SKM-1 (cell line): ENCODE measurements around the gene SMAGP.
"Not testable (repeated sequence)": the region's sequence is repeated elsewhere in the genome, so short reads cannot be mapped to it uniquely, and the experiment has no call there.

Source experiments
- DNase-seq: peaks from one replicate; lab custom pipeline; 2025; ENCODE audit not compliant: unreplicated experiment; lab: John Stamatoyannopoulos, UW

The SMAGP gene

DNA sequence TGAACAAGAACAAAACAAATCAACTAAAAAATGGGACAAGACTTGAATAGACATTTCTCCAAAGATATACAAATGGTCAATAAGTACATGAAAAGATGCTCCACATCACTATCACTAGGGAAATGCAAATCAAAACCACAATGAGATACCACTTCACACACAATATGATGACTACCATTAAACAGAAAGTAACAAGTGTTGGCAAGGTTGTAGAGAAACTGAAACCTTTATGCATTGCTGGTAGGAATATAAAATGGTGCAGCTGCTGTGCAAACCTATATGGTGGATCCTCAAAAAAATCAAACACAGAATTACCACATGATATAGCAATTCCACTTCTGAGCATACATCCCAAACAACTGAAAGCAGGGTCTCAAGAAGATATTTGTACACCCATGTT lies 5.2 kb downstream of the SMAGP start:
- no peak for DNase-seq

DNA sequence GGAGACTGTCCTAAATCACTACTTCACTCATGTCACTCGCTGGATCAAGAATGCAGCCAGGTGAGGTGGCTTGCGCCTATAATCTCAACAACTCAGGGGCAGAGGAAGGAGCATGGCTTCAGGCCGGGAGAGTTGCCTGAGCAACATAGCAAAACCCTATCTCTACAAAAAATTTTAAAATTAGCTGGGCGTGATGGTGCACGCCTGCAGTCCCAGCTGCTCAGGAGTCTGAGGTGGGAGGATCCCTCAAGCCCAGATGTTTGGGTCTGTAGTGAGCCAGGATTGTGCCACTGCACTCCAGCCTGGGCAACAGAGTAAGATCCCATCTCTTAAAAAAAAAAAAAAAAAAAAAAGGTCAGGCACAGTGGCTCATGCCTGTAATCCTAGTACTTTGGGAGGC lies 5.9 kb downstream of the SMAGP start:
- DNase-seq = no peak

DNA sequence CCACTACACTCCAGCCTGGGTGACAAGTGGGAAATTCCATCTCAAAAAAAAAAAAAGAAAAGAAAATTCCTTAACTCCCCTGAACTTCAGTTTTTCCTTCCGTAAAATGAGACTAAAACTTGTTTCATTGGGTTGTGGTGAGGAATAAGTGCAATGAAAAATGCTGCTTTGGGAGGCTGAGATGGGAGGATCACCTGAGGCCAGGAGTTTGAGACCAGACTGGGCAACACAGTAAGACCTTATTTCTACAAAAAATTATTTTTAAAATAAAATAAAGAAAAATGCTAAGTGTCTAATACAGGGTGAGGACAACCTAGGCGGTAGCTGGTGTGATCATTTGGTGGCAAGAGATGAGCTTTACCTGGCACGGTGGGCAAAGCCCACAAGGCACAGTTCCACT lies 6.9 kb downstream of the SMAGP start:
- no peak for DNase-seq

DNA sequence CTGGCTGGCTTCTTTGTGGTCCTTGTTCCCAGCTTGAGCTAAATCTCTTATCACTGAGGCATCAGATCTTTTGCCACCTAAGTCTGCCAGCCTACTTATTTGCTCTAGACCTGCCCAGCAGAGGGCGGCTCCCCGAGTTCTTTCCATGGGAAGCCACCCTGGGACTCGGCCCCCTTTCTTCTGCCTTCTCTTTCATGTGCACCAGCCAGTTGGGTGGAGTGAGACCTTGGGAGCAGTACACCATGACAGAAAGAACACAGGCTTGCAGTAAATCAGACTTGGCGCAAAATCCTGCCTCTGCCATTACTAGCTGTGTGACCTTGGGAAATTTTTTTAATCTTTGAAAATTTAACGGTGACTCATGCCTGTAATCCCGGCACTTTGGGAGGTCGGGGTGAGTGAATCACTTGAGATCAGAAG lies 7.4 kb downstream of the SMAGP start:
- peak; percentile 8 for DNase-seq

DNA sequence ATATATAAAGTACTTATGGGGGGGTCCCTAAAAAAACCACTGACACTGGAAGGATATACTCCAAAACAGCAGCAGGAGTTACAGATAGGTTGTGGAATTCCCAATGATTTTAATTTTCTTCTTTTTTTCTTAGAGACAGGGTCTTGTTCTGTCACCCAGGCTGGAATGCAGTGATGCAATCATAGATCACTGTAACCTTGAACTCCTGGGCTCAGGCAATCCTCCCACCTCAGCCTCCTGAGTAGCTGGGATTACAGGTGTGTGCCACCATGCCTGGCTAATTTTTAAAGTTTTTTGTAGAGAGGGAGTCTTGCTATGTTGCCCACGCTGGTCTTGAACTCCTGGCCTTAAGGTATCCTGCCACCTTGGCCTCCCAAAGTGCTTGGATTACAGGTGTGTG lies 10.6 kb downstream of the SMAGP start:
- DNase-seq = not testable (repeated sequence)

DNA sequence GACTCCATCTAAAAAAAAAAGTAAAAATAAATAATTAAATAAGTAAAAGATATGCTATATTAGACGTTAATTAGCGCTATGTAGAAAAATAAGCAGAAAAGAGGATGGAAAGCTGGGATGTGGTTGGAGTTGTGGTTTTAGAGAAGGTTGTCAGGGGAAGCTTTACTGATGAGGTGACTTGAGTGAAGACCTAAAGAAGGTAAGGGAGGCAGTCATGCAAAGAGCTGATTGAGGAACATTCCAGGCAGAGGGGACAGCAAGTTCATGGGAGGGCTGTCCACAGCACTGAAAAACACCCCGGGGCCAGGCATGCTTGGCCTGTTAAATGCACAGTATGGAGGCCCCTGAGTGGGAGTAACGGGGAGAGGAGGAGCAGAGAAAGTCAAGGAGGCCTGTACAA lies 15.7 kb downstream of the SMAGP start:
- no peak for DNase-seq

DNA sequence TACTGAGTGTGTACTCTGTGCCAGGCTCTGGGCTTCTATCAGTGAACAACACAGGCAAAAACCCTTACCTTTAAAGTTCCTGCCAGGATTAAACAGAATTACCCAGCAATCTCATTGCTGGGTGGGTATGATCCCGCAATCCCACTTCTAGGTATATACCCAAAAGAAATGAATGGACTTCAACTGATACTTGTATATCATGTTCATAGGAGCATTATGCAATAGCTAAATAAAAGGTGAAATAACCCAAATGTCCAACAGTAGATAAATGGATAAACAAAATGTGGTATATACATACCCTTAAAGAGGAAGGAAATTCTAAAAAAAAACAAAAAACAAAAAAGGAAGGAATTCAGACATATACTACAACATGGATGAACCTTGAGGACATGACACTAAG lies 16.9 kb downstream of the SMAGP start:
- no peak for DNase-seq

DNA sequence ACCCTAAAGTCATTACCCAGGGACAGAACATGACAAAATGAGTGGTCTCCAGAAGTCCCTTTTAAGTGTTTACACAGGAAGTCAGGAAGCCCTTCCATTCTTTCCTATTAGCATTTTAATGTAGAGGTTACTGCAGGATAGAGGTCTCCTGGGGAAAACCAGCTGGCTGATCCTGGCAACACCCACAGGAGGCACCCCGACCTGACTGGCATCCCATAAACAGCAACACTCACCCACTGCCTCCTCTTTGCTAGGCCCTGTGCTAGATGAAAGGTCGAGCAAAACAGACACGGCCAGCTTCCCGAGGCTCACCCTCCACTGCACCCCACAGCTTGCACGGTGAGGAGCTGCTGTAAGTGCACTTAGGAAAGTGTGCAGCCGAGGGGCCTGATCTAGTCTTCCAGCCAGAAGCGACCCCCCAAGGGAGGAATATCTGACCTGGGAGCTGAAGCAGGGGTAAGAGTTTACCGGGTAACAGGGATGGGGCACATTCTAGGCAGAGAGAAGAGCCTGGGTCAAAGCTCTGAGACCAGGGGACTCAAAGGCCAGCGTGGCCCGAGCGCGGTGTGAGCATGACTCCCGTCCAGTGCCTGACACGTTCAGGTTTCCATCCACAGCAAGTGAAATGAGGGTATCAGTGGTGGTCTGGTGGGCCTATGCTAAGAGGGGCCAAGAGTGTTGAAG lies 22.6 kb downstream of the SMAGP start:
- no peak for DNase-seq

DNA sequence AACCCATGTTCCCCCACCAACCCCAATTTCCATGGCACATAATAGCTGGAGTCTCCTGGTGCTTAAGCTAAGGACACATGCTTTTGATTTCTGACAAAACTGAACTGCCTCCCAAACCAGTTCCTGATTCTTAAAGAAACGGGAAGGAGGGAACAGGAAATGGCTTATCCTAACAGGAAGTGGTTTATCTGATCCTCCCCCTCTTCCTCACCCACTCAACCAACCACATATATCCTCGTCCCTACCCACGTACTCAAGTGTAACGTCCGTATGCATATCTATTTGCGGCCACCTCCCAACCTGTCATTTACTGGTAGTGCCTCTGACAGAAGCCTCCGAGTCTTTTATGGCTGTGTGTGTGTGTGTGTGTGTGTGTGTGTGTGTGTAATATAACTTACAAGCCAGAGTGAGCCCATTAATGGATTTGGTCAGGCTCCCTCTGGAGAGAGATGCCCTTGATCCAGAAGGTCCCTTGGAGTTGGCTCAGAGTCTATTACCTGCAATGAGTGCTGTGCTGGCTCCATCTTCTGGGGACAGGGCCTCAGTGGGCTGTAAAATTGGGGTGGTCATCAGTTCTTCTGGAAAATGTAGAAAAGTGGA lies 23.9 kb downstream of the SMAGP start:
- peak; percentile 52 for DNase-seq

DNA sequence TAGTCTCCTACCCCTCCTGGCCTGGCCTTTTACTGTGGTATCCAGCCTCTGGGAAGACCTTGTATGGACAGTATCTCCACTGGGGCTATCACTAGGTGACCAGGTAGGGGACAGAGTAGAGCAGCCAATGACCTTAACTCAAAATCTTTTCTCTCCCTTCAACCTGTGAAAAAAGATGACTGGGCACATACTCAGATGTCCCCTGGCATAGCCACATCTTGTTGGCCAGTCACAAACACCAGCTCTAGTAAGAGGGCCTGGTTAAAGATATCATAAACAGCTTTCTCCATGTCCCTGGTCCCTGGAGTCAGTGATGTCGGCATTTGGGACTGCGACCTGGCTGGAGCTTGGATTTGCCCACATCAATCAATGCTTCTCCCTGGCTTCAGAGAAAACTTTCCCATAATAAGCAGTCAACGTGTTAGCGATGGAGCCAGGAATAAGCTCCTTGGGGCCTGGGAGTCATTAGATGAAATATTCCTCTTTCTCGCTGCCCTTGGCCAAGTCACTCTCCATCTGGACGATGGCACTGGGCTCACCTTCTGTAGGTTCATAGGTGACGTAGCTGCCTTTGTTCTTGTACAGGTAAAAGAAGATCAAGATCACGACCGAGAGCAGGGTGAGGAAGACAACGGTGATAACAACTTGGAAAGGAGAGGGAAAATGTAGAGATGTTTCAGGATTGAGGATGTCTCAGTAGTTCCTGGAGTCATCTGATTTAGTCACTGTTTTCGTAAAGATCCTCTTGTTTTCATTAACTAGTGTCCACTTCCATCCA lies 24.6 kb downstream of the SMAGP start:
- no peak for DNase-seq

DNA sequence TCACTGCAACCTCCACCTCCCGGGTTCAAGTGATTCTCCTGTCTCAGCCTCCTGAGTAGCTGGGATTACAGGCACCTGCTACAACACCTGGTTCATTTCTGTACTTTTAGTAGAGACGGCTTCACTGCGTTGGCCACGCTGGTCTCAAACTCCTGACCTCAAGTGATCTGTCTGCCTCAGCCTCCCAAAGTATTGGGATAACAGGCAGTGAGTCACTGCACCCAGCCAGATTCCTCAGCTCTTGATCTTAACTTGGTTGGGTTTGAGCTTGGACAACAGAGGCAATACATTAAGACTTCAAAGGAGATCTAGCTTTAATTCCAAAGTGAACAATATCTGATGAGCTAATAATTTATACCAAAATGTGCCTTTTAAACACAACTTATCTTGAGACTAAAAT lies 25.9 kb downstream of the SMAGP start:
- DNase-seq = no peak

DNA sequence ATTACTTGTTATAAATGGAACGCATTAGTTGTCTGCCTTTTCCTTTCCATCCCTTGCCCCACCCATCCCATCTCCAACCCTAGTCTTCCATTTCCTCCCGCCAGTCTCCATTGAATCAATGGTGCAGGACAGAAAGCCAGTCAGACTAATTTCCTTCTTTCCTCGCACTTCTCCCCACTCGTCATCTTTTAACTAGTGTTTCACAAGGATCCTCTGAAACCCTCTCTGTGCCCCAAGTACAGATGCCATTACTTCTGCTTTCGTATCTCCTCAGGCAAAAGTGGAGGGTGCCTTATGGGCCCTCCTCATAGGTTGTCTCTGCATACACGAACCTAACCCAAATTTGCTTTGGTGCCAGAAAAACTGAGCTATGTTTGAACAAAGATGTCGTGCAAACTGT lies 27.3 kb downstream of the SMAGP start:
- DNase-seq = peak; percentile 35

DNA sequence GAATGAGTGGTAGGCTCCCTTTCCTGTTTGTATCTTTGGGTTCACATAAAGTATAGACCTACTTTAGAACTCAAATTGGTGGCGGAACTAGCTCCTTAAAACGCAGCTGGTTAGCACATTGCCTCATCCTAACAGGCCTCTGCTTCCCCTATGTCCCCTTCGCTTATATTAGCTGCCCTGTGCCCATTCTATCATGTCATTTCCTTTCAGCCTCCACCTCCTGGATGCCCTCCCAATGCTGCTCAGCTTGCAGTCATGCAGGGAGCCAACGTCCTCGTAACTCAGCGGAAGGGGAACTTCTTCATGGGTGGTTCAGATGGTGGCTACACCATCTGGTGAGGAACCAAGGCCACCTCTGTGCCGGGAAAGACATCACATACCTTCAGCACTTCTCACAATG lies 28.1 kb downstream of the SMAGP start:
- DNase-seq = no peak

DNA sequence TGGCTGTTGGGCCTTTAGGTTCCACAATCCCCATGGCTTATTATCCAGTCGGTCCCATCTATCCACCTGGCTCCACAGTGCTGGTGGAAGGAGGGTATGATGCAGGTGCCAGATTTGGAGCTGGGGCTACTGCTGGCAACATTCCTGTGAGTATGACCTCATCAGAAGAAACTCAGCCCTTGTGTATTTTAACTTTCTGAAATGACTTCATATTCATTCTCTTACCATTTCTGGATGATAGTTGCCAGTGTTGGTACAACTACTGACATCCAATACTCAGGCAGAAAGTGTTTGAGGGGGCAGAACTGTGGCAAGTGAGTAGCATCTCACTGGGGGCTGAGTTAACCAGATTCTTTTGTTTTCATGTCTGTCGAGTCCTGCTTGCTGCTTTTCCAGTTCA lies 29.2 kb downstream of the SMAGP start:
- no peak for DNase-seq

DNA sequence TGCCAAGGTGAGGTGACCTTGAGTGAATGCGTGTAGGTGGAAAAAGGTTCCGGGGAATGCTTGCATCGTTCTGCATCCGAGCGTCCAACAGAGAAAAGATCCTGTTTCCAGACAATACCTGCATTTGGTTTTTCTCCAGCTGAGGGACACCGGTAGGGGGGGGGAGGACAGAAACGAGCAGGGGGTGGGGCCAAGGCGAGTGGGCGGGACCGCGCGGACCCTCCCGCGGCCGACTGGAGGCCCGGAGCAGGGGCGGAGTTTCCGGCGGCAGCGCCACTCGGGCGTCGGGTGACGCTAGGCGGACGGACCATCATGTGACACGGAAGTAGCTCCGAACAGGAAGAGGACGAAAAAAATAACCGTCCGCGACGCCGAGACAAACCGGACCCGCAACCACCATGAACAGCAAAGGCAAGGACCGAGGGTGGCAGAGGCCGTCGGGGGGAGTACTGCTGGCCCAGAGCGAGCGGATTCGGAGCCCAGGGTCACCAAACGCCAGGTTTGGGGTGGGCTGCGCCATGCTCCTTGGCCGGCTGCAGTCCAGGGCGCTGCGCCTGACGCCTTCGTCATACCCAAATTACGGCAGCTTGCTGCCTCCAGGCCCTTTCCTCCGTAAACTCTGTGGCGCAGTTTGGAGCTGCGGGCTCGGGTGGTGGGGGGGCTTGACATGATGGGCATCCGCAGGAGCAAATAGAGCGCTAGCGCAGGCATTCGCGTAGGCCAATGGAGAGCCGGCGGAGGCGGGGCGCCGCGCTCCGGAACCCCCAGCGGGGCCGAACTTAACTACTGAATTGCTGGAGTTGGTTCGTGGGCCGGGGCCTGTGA lies 31.5 kb downstream of the SMAGP start, which contains the start of gene DAZAP2:
TSS of gene DAZAP2 (plus strand) at position 317 of the 825 bp plus-strand sequence. CDS start at position 399, 82 bp downstream.
- peak; percentile 51 for DNase-seq

DNA sequence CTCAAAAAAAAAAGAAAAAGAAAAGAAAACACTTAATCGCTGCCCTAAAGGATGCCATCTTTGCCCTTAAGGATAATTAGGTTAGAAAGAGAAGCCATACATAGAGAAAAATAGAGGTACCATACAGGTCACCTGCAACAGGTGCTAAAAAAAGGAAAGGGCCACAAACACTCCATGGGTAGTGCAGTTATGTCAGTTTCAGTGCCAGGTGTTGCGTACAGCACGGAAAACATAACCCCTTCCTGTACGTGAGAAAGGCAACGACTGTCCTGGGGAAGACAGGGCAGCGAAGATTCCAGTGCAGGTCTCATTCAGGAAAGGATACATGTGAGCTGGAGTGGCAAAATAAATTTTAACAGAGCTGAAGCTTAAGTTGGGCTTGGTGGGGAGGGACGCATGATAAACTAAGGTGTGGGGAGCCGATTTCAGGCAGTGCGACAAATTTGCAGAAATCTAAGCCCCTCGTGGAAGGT lies 32.1 kb downstream of the SMAGP start:
- DNase-seq = no peak

DNA sequence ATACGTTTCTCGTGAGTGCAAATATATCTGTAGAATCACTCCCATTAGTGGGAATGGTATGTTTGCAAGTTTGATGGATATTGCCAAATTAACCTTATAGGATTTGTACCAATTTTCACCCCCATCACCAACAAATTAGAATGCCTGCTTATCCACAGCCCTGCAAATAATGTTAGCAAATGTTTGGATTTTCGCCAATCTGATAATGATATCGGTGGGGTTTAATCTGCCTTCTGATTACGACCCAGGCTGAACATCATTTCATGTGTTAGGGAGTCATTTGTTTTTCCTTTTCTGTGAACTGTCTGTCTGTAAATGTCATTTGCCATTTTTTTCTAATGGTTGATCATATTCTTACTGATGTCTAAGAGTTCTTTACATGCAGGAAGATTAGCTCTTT lies 35.7 kb downstream of the SMAGP start:
- no peak for DNase-seq

DNA sequence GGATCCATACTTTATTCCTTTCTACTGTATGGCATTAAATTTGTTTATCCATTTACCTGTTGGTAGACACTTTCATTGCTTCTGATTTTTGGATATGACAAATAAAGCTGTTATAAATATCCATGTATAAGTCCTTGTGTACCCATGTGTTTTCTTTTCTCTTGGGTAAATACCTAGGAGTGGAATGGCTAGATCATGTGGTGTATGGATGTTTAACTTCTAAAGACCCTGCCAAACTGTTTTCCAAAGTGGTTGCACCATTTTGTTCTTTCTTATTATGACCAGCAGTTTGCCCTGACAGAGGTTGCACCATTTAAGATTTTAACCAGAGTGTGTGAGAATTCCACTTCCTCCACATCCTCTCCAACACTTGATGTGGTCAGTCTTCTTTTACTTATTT lies 37.6 kb downstream of the SMAGP start:
- no peak for DNase-seq

DNA sequence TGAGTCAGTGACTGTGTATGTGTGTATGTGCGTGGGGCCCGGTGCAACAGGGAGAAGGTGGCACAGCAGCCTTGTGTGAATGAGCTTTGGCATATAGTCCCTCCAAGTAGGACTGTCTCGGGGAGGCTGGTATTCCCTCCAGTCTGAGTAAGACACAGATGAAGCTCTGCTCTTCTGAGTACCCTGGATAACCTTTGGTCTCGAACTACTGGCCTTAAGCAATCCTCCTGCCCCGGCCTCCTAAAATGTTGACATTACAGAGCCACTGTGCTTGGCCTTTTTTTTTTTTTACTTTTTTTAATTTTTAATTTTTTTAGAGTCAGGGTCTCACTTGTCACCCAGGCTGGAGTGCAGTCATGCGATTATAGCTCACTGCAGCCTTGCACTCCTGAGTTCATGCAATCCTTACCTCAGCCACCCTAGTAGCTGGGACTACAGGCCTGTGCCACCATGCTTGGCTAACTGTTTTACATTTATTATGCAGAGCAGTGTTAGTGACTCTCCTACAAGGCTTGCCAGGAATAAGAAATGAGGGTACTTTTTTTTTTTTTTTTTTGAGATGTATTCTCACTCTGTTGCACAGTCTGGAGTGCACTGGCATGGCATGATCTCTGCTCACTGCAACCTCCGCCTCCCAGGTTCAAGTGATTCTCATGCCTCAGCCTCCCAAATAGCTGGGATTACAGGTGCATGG lies 41.0 kb downstream of the SMAGP start:
- no peak for DNase-seq

DNA sequence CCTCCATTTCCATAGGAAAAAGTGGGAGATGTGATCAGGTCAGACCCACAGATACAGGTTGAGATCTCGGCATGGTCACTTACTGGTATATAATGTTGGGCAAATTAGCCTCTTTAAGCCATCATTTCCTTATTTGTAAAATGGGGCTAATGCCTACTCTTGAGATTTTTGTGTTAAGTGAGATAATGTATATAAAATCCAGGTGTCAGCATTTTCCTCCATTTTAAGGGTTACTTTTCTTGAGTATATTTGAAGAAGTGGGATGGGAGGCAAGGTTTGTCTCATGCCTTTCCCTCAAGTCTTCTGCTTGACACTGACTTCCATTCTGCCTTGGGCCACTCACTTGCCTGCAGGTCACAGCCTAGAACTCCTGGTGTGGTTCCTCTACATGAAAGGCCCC lies 42.3 kb downstream of the SMAGP start:
- no peak for DNase-seq

DNA sequence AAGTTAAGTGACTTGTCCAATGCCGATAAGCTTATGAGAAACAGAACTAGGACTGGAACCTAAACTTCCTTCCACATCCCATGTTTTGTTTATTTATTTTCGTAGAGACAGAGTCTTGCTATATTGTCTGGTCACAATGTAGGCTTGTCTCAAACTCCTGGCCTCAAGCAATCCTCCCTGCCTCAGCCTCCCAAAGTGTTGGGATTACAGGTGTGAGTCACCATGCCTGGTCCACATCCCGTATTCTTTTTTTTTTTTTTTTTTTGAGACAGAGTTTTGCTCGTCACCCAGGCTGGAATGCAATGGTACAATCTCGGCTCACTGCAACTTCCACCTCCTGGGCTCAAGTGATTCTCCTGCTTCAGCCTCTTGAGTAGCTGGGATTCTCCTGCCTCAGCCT lies 43.1 kb downstream of the SMAGP start:
- DNase-seq = not testable (repeated sequence)
